Stimulated activated naive CD8-positive, alpha-beta T cell treated with anti-CD3 and anti-CD28 coated beads, Interleukin-15, Interleukin-2, amounts not matched to agents 100 ng/mL and 50 ng/mL, for 24 hours (primary cell): Measurements from ENCODE around the gene RHOH.

Source experiments
- H3K27ac Mint-ChIP-seq: one replicate; pipeline ENCODE4 v1.8.0; 2021; ENCODE audit warnings: mild to moderate bottlenecking, mixed read lengths
- H3K27me3 Mint-ChIP-seq: one replicate; pipeline ENCODE4 v1.8.0; 2021; ENCODE audit warnings: mixed read lengths
- H3K36me3 Mint-ChIP-seq: one replicate; pipeline ENCODE4 v1.8.0; 2021; ENCODE audit warnings: low read depth, mixed read lengths
- H3K4me1 Mint-ChIP-seq: one replicate; pipeline ENCODE4 v1.8.0; 2021; ENCODE audit warnings: low read depth, mixed read lengths
- H3K4me3 Mint-ChIP-seq: one replicate; pipeline ENCODE4 v1.8.0; 2021; ENCODE audit warnings: mild to moderate bottlenecking, mixed read lengths
- H3K9me3 Mint-ChIP-seq: one replicate; pipeline ENCODE4 v1.8.0; 2021; ENCODE audit warnings: mixed read lengths

RHOH gene

GRCh38 chr4:40180356-40180755 lies 16.5 kb upstream of the RHOH start:
- no peak overlapping the region for H3K27ac Mint-ChIP-seq
- H3K4me3 Mint-ChIP-seq = no peak overlapping the region
- H3K27me3 Mint-ChIP-seq = no peaks in the 10 kb centered on the region
- no peaks in the 10 kb centered on the region for H3K9me3 Mint-ChIP-seq
- H3K4me1 Mint-ChIP-seq = peaks cover 46% of the 10 kb centered on the region
- H3K36me3 Mint-ChIP-seq = no peaks in the 10 kb centered on the region

GRCh38 chr4:40182001-40182400 lies 14.8 kb upstream of the RHOH start:
- Mint-ChIP-seq H3K9me3 (no peaks in the 10 kb centered on the region), H3K4me1 (peaks cover 60% of the 10 kb centered on the region), H3K4me3 (no peak overlapping the region), H3K27ac (no peak overlapping the region), H3K27me3 (no peaks in the 10 kb centered on the region), H3K36me3 (no peaks in the 10 kb centered on the region)

GRCh38 chr4:40182954-40183353 lies 13.9 kb upstream of the RHOH start:
- Mint-ChIP-seq H3K4me1 (peaks cover 68% of the 10 kb centered on the region), H3K4me3 (no peak overlapping the region), H3K36me3 (no peaks in the 10 kb centered on the region), H3K9me3 (no peaks in the 10 kb centered on the region), H3K27me3 (no peaks in the 10 kb centered on the region), H3K27ac (no peak overlapping the region)

- Mint-ChIP-seq H3K4me1 (peaks cover 73% of the 10 kb centered on the region), H3K9me3 (no peaks in the 10 kb centered on the region), H3K27me3 (no peaks in the 10 kb centered on the region), H3K27ac (peak overlapping the region; percentile 90), H3K36me3 (no peaks in the 10 kb centered on the region), H3K4me3 (peak overlapping the region; percentile 52)
Observed at GRCh38 chr4:40183615-40184411, 13.0 kb upstream of the RHOH start.

- H3K4me3 Mint-ChIP-seq = no peak overlapping the region
- no peaks in the 10 kb centered on the region for H3K36me3 Mint-ChIP-seq
- peaks cover 83% of the 10 kb centered on the region for H3K4me1 Mint-ChIP-seq
- no peaks in the 10 kb centered on the region for H3K9me3 Mint-ChIP-seq
- H3K27ac Mint-ChIP-seq = peak overlapping the region; percentile 71
- H3K27me3 Mint-ChIP-seq = no peaks in the 10 kb centered on the region
Observed at GRCh38 chr4:40185830-40186664, 10.8 kb upstream of the RHOH start.

- Mint-ChIP-seq H3K27ac (peak overlapping the region; percentile 45), H3K9me3 (no peaks in the 10 kb centered on the region), H3K27me3 (no peaks in the 10 kb centered on the region), H3K4me1 (peaks cover 83% of the 10 kb centered on the region), H3K4me3 (no peak overlapping the region), H3K36me3 (no peaks in the 10 kb centered on the region)
Observed at GRCh38 chr4:40186665-40187014, 10.2 kb upstream of the RHOH start.

GRCh38 chr4:40187386-40187906 lies 9.4 kb upstream of the RHOH start:
- Mint-ChIP-seq H3K4me3 (no peak overlapping the region), H3K36me3 (no peaks in the 10 kb centered on the region), H3K27me3 (no peaks in the 10 kb centered on the region), H3K9me3 (no peaks in the 10 kb centered on the region), H3K27ac (no peak overlapping the region), H3K4me1 (peaks cover 85% of the 10 kb centered on the region)

- H3K9me3 Mint-ChIP-seq = no peaks in the 10 kb centered on the region
- no peaks in the 10 kb centered on the region for H3K27me3 Mint-ChIP-seq
- H3K36me3 Mint-ChIP-seq = no peaks in the 10 kb centered on the region
- H3K27ac Mint-ChIP-seq = peak overlapping the region; percentile 39
- peak overlapping the region; percentile 97 for H3K4me3 Mint-ChIP-seq
- peaks cover 90% of the 10 kb centered on the region for H3K4me1 Mint-ChIP-seq
Observed at GRCh38 chr4:40190019-40190418, 6.8 kb upstream of the RHOH start.

GRCh38 chr4:40190465-40190864 lies 6.4 kb upstream of the RHOH start:
- no peaks in the 10 kb centered on the region for H3K27me3 Mint-ChIP-seq
- H3K9me3 Mint-ChIP-seq = no peaks in the 10 kb centered on the region
- peaks cover 93% of the 10 kb centered on the region for H3K4me1 Mint-ChIP-seq
- peak overlapping the region; percentile 97 for H3K27ac Mint-ChIP-seq
- peak overlapping the region; percentile 97 for H3K4me3 Mint-ChIP-seq
- no peaks in the 10 kb centered on the region for H3K36me3 Mint-ChIP-seq

- Mint-ChIP-seq H3K4me3 (peak overlapping the region; percentile 97), H3K27me3 (no peaks in the 10 kb centered on the region), H3K4me1 (peaks cover 95% of the 10 kb centered on the region), H3K36me3 (no peaks in the 10 kb centered on the region), H3K9me3 (no peaks in the 10 kb centered on the region), H3K27ac (peak overlapping the region; percentile 97)
Observed at GRCh38 chr4:40190880-40191815, 5.7 kb upstream of the RHOH start.

GRCh38 chr4:40192114-40193015 lies 4.5 kb upstream of the RHOH start:
- no peaks in the 10 kb centered on the region for H3K27me3 Mint-ChIP-seq
- H3K36me3 Mint-ChIP-seq = peaks cover 1% of the 10 kb centered on the region
- peak overlapping the region; percentile 97 for H3K4me3 Mint-ChIP-seq
- peak overlapping the region; percentile 97 for H3K27ac Mint-ChIP-seq
- no peaks in the 10 kb centered on the region for H3K9me3 Mint-ChIP-seq
- peaks cover 90% of the 10 kb centered on the region for H3K4me1 Mint-ChIP-seq

- H3K9me3 Mint-ChIP-seq = no peaks in the 10 kb centered on the region
- peaks cover 84% of the 10 kb centered on the region for H3K4me1 Mint-ChIP-seq
- no peaks in the 10 kb centered on the region for H3K27me3 Mint-ChIP-seq
- peak overlapping the region; percentile 97 for H3K4me3 Mint-ChIP-seq
- peaks cover 9% of the 10 kb centered on the region for H3K36me3 Mint-ChIP-seq
- peak overlapping the region; percentile 97 for H3K27ac Mint-ChIP-seq
Observed at GRCh38 chr4:40193016-40193571, 3.7 kb upstream of the RHOH start.

- H3K27ac Mint-ChIP-seq = peak overlapping the region; percentile 97
- no peaks in the 10 kb centered on the region for H3K9me3 Mint-ChIP-seq
- H3K4me3 Mint-ChIP-seq = peak overlapping the region; percentile 97
- H3K4me1 Mint-ChIP-seq = peaks cover 82% of the 10 kb centered on the region
- peaks cover 13% of the 10 kb centered on the region for H3K36me3 Mint-ChIP-seq
- no peaks in the 10 kb centered on the region for H3K27me3 Mint-ChIP-seq
Observed at GRCh38 chr4:40193578-40193977, 3.3 kb upstream of the RHOH start.
